Dermis blood vessel endothelial cell (primary cell): Measurements from ENCODE around the gene RIOX2. TPM values are rescaled to one million over a fixed set of nuclear protein-coding genes. Genes with fewer than 3 reads are reported as not detected.

Source experiments
- DNase-seq: peaks from one replicate; pipeline ENCODE4 v3.0.0; 2010
- total RNA-seq: library from RNA; depleted of rRNA; stranded (reverse); fragments of >200 nt; gene quantifications from 2 replicates; pipeline ENCODE4 v1.2.3, GENCODE V29; 2014

Gene RIOX2
- total RNA-seq, 1 donor from 2014 or later = 29.4 TPM

DNA sequence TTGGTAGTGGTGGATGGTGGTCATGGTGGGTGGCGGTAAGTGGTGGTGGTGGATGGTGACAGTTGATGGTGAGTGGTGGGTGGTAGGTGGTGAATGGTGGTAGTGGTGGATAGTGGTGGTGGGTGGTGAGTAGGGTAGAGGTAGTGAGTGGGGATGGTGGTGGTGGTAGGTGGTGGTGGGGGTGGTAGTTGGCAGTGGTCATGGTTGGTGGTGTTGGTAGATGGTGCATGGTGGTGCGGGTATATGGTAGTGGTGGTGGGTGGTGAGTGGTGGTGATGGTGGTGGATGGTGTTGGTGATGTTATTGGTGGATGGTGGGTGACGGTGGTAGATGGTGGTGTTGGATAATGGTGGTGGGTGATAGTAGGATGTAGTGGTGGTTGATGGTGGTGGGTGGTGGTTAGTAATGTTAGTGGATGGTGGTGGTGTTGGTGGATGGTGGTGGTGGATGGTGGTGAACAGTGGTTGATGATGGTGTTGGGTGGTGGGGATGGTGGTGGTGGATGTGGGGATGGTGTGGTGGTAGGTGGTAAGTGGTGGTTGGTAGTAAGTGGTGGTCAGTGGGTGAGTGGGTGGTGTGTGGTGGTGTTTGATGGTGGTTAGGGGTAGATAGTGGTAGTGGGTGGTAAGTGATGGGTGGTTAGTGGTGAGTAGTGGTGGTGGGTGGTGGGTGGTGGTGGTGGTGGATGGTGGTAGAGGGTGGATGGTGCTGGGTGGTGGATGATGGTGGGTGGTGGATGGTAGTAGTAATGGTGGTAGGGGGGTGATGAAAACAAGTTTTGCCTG lies 16.7 kb upstream of the RIOX2 start:
- DNase-seq = no peak

GRCh38 chr3:97987306-97987705 lies 15.1 kb upstream of the RIOX2 start:
- no peak for DNase-seq

GRCh38 chr3:97983933-97984491 lies 11.8 kb upstream of the RIOX2 start:
- DNase-seq = no peak

GRCh38 chr3:97981886-97982285 lies 9.7 kb upstream of the RIOX2 start:
- peak; percentile 66 for DNase-seq

DNA sequence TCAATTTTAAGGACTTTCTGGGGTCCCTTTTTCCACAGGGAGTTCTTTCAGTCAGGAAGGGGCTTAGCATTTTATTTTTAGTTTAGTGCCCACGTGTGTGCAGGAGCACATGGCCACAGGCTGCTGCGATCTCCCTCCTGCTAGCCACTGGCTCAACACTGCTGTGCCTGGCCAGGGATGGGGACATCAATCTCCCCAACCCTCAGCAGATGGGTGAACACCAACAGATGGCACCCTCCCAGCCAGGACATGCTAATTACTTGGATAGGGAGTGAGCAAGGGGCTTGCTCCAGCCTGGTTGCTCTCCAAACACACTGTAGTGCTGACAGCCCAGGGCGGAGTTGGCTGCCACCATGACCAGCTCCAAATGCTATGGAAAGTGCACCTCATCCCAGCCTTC lies 7.4 kb upstream of the RIOX2 start:
- no peak for DNase-seq

DNA sequence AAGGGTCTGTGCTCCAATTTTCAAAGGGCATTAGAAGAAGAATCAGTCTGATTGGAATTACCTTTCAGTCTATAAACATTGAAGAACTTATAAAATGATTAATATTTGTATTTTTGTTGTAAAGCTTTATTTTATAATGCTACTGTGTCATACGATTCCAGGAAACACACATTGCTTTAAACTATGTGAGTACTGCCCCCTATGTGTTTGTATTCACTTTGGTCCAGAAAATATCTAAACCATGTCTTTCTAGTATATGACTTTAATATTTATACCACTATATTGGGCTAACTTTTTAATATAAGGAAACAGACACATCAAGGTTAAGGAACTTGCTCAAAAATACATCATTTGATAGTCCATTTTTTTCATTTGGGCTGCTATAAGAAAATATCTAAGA lies 3.2 kb upstream of the RIOX2 start:
- peak; percentile 24 for DNase-seq

- DNase-seq = no peak
These were observed 2.8 kb upstream of the RIOX2 start for GRCh38 chr3:97974996-97975395.

- no peak for DNase-seq
These were observed 745 bp upstream of the RIOX2 start for GRCh38 chr3:97972976-97973375.

DNA sequence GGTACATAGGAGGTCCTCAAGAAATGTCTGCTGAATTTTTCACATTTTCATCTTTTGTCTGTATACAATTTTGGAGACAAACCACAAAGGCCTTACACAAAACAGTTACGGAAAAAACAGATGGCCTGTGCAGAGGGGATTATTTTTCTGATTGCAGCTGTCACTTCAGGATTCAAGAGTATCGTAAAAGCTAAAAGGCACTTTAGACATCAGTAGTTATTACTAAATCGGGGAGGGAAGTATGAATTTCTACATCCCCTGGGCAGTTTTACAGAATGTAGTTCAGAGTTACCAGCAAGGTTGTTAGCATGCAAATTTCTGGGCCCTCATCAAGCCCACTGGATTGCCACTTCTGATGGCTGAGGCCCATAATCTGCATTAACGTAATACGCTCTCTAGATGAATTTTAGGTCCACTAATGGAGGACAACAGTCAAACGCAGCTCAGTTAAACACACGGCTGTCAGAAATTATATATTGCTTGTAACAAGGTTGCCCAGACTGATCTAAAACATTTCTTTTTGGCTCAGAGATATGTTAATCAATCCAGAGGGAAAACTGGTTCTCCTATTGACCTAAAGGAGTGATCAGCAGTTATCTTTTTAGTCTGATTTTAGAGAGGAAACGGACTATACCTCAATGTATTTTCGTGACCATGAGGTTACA lies 1.1 kb downstream of the RIOX2 start:
- DNase-seq = no peak

DNA sequence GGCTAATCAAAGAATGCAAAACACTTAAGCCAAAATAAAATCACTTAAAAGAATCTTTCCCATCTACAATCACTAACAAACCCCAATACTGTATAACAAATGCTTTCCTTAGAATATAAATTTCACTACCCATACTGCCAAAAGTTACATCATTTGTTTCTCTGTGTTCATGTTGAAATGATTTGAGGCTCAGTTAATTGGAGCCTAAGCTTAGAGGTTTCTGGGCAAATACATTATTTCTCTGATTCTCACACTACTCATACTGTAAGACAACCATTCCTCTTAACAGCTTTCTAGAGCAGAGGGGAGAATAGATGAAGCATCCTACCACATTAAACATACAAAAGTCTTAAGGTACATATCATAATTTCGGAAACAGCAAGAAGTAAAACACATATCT lies 2.1 kb downstream of the RIOX2 start:
- DNase-seq = no peak

GRCh38 chr3:97969541-97969940 lies 2.7 kb downstream of the RIOX2 start:
- no peak for DNase-seq

DNA sequence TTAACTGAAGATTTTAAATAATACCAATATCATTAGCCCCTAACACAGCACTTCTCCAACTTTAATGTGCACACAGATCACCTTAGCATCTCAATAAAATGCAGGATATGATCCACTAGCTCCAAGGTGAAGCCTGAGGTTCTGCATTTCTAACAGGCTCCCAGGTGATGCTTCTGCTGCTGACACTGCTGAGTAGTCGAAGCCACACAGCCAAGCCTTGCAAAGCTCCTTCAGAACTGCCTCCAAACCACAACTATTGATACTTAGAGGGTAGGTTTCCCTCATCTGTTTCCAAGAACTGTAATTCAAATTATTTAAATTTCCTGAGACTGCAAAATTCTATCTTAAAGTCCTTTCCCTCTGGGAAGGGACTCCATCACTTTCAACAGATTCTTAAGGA lies 3.9 kb downstream of the RIOX2 start:
- DNase-seq = no peak

DNA sequence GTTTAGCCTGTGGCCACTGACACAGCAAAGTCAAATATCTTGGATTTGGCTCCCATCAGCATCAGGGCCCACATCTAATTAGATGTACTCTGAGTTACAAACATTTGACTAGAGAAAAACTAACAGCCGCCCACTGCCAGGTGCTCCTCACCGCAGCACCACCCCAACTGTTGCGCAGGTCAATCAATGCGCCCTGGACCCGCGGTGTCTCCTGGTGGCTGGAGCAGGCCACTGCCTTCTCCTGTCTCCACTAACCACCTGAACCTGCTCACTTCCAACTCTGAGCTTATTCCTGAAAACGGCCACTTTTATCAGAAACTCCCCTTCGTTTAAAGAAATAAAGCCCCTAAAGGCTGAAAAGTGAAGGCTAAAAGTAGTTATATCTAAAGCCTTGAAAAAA lies 4.3 kb downstream of the RIOX2 start:
- DNase-seq = no peak

GRCh38 chr3:97960993-97961766 lies 11.1 kb downstream of the RIOX2 start:
- DNase-seq = no peak

- no peak for DNase-seq
These were observed 11.7 kb downstream of the RIOX2 start for GRCh38 chr3:97960551-97960950.

DNA sequence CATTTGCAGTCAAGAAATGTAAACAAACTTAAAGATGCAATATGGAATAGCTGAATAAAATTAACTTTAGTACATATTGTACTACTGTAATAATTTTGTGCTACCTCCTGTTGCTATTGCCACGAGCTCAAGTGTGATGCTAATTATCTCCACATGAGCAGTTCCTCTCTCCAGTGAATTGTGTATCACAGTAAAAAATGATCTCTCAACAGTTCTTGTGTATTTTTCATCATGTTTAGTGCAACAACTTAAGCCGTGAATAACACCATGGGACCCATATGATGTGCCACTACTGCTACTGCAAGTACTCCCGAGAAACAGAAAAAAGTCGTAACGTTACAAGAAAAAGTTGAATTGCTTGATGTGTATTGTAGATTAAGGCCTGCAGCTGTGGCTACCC lies 12.4 kb downstream of the RIOX2 start:
- DNase-seq = no peak

DNA sequence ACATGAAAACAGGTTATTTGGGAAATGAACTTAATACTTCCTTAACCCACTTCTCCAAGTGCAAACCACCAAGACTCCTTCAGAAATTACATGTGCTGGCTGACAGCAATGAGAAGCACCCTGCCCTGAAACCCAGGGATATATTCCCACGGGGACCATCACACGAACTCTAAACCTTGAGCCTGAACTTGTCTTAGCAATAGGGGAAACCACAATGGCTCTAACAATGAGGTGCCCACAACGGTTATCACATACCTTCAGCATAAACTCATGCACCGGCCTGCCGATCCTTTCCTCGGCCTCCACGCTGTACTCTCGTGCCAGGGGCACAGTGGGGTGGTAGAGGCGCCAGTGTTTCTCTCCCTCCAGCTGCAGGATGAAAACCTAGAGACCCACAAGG lies 13.4 kb downstream of the RIOX2 start:
- no peak for DNase-seq

GRCh38 chr3:97958396-97958795 lies 13.8 kb downstream of the RIOX2 start:
- peak; percentile 14 for DNase-seq

DNA sequence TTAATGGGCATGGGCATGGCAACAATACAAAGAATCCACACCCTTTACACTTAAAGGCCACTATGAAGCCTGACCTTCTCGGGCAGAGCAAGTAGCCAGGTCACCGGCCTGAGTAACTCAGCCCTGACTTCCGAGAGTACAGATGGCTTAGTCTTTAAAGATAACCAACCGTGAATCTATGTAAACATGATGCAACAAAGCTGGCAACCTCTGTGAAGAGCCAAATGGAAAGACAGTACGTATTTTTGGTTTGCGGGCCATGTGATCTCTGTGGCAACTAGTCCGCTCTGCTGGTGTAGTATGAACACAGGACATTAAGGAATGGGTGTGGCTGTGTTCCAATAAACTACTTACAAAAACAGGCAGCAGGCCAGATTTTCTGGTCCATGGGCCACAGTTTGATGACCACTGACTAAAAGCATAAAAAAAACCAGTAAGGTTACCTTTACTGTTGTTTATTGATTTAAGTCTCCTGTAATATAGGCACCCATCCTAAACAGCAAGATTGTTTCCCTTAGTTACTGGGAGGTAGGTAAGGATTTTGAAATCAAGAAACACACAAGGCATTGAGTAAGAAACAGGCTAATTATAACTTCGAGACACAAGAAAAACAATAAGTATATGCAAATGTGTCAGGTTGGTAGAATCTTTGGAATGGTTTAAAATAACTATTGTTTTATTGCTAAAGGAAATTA lies 14.5 kb downstream of the RIOX2 start:
- DNase-seq = no peak

GRCh38 chr3:97956051-97956450 lies 16.2 kb downstream of the RIOX2 start:
- no peak for DNase-seq

- DNase-seq = no peak
These were observed 17.9 kb downstream of the RIOX2 start for GRCh38 chr3:97954228-97954827.

DNA sequence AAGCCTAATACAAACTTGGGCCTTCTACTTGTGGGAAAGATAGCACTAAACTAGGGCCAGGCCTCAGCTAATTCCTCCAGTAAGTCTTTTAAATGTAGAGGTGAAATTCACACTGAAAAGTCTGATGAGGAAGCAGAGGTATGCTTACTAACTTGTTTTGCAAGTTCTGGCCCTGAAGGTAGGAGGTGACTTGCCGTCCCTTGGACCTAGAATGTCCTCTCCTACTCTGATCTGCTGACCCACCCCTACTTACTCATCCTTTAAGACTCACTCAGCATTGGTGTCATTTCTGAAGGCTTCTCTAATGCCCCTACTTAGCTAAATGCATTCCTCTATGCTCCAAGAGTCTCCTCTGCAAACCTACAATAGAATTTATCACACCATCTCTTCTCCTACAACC lies 19.4 kb downstream of the RIOX2 start:
- no peak for DNase-seq
